Dermis microvascular lymphatic vessel endothelial cell (primary cell): ENCODE measurements around the gene INSC. TPM values are rescaled to one million over a fixed set of nuclear protein-coding genes. Genes with fewer than 3 reads are reported as not detected.

ENCODE experiments used
- DNase-seq, 2 donors: peaks; one replicate each; pipeline versions ENCODE4 v3.0.0 to v3.0.0-alpha.2; 2010; ENCODE audit warnings: low read depth in 2 of 2
- total RNA-seq: library from RNA; depleted of rRNA; stranded (reverse); fragments of >200 nt; gene quantifications from 2 replicates; pipeline ENCODE4 v1.2.1, GENCODE V29; 2014

Gene INSC
- total RNA-seq, 1 donor from 2014 or later, result not detected

DNA sequence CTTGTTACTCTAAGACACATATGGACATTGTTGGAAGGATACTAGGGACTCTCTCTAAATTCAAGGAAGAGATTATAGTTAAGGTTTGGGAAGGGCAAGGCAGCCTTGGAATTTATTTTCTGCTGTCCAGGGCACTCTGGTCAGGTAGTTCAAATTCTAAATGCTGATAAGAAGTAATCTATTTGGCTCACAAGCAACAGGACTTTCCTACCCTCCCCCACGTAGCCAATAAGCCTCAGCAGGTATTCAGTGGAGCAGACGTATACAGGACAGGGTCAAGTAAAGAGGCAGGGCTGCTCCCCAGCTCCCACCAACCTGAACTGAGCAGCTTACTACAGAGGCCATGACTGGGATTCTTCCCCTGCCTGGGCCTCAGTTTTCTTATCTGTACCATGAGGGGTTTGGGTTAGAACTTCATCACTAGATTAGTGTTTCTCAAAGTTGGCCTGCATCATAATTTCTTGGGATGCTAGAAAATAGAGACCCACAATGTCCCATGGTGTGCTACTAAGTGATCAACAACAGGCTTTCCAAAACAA, 6.1 kb upstream of the INSC start:
- DNase-seq, result no peak

DNA sequence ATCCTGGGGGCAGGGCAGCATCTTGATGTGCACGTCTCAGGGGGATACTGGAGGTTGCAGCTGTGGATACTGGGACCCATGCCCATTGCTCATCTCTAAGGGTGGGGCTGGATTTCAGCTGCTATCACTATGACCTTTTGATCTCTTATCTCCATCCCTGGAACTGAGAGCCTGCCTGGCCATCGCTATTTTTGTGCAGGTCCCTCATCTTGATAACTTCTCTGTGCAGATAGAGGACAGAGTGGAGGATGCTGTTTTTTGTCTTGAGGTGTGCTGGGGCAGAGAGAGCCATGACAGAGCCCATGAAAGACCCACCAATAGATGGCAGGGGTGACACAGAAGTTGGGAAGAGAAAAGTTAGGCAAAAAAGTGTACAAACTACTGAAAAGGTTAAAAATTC, 5.1 kb upstream of the INSC start:
- no peak for DNase-seq

DNA sequence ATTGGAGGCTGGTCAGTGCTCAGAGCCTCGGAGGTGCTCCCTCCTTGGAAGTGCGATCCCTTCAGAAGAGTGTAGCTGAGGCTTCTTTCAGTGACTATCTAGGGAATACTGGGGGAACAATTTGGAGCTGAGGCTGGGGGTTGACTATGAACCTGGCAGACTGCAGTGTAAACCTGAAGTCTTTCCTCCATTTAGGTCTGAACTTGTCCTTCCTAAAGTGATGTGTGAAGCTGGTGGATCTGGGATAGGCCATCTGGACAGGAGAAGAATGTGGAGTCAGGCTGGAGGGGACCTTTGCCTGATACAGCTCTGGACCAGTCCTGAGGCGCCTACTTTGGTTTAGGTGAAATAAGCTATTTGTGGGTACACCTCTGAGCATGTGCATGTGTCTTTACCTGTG, 3.5 kb upstream of the INSC start:
- no peak for DNase-seq

DNA sequence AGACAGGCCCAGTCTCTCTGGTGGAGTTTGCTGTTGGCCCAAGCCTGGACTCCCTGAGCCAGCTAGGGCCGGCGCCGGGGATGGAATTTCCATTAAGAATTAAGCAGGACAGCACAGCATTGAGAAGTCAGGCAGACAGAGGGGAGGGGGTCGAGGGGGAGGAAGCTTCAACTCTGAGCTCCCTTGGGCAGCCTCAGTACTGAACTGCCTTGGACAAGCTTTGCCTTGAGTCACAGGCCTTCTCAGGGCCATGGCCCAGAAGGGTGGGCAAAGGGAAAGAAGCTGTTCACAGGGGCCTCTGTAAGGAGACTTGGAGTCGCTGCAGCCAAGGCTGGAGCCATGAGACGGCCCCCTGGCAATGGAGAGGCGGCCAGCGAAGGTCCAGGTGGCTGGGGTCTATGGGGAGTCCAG, 2.6 kb upstream of the INSC start:
- DNase-seq, result no peak

DNA sequence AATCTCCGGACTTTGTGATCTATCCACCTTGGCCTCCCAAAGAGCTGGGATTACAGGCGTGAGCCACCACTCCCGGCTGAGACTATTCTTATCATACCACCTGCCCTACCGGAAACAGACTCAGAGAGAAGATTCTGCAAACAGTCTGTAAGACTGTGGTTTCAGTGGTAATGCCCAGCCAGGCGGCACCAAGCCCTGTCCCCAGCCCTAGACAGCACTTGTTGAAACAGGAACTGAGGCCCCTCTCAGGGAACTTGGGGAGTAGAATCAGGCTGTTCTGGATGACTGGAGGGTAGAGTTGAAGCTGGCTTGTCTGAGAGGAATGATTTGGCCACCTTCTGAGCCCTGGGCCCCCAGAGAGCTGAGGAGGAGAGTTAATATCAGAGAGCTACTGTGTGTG, 1.3 kb upstream of the INSC start:
- no peak for DNase-seq

DNA sequence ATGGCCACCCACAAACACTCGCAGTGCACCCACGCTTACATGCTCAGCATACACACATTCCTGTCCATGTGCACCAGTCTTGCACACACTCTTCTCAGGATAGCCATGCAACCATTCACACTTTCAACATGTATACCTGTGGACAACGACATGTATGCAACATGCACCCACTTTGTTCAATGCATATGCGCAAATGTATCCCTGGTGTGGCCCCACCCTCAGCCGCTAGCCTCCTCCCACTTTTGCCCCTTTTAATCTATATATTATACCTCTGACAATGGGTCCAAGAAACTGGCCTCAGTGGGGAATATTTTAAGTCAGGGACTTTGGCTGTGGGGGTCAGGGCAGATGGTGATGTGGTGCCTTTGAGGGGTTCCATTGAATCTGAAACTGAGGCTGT, 963 bp downstream of the INSC start:
- no peak for DNase-seq

DNA sequence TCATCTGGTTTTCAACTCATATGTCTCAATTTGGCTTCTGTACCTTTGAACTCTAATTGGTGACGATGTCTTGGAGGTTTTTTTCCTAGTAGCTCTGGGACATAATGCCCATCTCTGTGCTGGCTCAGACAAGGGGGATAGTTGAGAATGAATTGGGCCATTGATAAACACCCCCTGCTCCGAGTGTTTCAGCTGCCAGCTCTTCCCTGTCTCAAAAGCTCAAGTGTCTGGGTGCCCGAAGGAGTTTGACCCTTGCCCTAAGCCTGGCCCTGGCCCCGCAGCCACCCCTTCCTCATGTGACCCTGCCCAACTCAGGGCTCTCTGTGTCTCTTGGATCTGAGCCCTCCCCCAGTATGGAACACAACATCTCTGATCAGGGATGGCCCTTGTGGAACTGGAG, 3.0 kb downstream of the INSC start:
- DNase-seq, result no peak

DNA sequence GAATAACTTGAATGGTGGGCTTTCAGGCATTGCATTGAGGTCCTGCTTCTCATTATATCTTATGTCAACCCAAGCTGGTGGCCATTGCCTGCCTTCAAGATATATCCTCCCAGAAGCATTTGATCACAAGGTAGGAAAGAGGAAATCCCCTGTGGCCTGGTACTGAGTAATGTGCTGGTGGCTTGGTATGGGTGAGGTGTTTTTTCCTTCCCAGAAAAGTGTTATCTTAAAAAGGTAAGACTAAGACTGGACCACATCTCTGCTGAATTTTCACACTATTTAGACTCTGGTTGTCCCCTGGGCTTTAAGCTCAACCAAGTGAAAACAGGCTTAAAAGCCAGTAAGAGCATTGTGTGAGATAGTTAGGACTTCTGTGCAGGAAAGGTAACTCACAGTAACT, 3.7 kb downstream of the INSC start:
- DNase-seq, result no peak

DNA sequence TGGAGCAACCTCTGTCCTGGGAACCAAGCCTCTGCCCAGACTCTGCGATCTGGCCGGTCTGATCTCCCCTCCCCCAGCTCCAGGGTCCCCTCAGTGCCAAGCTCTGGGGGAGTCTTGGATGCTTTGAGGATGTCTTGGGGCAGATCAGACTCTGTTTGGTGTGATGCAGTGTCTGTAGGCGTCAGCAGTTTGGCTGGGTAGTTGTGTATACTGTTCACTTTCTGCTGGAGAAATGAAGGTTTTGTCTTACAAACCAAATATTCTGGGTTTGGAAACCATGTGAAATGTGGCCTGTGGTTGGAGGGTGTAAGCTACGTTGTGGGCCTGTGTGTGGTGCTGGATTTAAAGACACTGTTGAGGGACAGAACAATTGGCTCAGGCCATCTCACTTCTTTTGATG, 4.6 kb downstream of the INSC start:
- no peak for DNase-seq

DNA sequence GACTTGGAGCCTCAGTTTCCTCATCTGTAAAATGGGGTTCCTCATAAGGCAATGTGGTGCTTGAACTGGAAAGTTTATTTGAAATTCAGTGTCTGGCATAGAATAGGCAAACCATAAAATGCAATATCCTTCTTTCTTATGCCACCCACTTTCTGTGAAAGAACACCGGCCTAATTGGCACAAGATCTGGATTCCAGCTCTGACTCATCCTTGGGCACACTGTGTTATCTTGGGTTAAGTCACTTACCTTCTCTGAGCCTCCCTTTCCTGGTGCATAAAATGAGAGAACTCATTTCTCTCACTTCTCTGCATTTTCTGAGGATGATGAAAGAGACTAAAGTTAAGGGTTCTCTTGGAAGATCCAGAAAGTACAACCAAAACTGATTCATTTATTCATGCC, 5.1 kb downstream of the INSC start:
- no peak for DNase-seq

DNA sequence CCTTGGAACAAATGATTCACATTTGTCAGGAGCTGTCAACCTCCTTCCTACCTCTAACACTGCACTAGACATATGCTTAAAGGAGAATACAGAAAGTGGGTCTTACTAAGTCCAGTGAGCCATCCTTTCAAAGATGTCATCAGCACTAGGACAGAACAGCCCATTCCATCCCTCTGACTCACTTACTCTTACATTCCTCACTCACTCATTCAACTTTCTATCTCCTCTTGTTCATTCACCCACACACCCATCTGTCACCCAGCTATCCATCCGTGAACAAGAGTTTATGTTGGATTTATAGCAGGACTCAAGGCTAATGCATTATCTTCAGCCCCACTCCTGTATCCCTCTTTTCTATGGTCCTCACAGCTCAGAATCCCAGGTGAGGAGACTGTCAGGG, 9.1 kb downstream of the INSC start:
- DNase-seq, result peak in 1 of 2 donors; percentile 6

DNA sequence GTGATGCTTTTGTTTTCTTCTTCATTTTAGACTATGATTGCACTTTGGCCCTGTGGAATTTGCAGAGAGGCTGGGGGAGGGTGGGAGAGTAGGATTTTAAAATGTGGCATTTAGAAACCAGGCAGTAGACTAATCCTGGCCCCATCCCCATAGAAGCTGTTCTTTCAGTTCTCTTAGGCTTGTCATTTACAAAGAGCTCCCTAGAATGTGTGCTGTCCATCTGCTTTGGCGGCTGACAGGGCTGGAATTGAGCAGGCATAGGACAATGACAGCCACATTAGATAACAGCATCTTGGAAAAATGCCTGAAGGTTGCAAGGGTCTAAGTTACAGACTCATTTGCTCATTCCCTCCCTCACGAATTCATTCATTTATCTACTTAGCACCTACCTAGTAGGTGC, 9.8 kb downstream of the INSC start:
- no peak for DNase-seq

DNA sequence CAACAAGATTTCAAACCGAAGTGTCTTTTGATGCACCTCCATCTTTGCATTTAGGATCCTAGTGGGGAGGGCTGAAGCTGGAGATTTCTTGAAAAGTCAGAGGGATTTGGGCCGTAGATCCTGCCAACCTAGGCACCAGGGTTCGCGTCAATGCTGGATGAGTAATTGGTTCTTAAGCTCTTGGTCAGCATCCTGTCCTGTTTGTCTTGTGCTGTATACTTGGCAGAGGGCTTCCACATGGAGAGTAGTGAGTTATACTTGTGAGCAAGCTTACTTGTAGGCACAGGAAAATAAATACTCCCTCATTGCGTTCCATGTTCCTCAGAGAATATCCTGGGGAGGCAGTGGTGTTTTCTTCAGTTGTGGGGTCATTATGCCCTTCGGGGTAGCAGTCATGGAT, 12.6 kb downstream of the INSC start:
- peak in 1 of 2 donors; percentile 16 for DNase-seq

DNA sequence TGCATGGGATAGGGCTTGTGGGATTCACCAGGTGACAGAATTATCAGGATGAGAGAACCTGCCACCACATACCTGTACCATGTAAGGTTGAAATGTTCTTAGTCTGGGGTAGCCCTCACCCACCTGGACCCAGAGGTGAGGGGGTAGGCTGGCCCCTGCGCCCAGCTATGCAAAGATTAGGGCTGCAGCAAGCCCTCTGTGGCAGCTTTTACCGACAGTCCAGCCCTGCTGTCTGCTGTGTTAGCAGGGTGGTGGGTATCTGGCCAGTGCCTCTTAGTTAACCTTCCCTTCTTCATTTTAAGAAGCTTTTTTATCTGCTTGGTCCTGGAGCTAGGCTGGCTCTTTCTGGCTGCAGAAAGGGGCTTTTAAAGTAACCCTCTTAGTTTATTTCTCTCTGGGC, 13.9 kb downstream of the INSC start:
- DNase-seq, result no peak

DNA sequence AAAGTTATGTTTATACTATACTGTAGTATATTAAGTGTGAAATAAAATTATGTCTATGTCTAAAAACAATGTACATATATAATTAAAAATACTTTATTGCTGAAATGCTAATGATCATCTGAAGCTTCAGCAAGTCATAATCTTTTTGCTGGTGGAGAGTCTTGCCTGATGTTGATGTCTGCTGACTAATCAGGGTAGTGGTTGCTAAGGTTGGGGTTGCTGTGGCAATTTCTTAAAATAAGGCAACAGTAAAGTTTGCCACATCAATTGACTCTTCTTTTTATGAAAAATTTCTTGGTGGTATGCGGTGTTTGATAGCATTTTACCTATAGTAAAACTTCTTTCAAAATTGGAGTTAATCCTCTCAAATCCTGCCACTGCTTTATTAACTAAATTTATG, 21.4 kb downstream of the INSC start:
- no peak for DNase-seq

DNA sequence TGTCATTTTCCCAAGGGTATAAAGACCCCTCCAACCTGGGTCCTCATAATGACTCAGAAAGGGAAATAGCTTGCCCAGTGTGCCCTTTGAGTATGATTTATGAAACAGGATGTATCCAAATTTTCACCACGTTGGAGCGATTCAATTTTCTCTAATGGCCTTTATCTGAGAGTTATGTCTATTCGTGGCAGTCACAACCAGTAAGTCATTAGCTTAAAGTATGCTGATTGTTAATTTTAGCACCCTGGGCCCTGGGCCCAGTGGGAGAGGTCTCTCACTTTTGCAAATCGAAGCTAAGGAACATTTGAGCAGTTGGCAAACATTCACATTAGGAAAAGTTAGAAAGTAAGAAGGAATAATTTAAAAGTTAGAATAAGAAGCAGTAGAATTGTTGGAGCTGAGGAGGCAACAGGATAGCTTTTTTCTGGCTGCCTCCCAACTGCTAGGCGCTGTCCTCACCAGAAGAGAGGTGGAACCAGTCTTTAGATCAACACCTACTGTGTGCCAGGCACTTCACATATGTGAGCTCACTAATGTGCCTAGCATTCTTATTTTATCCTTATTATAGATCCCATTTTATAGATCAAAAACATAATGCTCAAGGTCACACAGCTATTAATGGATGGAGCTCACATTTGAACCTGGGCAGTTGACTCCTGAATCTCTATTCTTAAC, 24.5 kb downstream of the INSC start:
- DNase-seq, result no peak

DNA sequence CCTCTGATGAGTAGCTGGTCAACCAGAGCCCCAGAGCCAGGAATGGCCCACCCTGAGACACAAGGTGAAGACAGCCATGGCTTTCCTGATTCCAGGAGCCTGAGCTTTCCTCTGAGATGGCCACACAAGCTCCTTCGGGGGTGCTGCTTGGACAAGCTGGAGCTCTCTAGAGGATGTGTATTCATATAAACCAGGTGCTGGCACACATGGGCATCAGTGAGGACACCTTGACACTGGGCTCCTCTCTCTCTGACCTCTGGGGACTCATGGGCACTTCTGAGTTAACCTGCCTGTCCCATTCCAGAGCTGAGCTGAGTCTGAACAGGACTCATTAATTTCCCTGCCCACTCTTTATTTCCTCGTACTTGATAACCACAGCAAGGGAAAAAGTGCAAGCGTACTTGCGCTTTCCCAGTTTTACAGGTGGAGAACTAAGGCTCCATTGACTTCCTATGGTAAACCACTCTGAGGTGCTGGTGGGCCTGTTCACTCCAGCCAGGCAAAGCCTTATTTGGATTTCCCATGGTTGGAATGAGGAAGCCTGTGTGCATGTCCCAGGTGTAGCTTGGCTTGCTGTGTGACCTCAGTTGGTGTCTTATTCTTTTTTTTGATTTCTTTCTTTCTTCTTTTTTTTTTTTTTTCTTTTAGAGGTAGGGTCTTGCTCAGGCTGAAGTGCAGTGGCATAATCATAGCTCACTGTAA, 25.4 kb downstream of the INSC start:
- DNase-seq, result no peak

DNA sequence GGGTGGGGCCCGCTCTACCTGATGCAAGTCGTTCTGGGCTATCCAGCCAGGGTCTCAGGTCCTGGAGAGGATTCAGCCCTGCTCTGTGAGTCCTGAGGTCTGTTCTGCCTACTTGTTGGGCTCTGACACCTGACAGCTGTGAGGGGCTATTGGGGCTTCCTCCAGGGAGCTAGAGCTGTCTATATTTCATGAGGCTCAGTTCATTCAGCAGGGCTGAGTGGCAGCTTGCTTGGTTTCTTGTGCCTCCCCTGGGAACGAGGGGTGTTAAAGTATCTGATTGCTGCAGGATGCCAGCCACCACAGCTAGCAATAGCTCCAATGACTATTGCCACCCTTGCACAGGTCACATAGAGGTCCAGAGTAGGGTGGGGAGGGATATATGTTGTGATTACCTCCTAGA, 26.7 kb downstream of the INSC start:
- no peak for DNase-seq

DNA sequence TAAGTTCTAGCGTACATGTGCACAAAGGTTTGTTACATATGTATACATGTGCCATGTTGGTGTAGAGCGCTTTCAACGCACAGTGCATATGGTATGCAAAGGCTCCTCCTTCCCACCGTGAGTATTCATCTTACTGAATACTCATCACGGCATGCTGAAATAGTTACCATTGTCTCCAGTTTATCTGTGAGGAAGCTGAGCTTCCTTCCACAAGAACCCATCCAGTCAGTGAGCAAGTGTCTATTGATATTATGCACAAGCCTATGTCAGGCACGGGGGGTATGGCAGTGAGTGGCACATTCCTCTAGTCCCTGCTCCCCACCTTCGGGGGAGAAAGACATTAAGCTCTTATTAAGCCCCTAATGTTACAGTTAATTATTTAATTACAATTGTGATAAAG, 28.1 kb downstream of the INSC start:
- DNase-seq, result no peak

DNA sequence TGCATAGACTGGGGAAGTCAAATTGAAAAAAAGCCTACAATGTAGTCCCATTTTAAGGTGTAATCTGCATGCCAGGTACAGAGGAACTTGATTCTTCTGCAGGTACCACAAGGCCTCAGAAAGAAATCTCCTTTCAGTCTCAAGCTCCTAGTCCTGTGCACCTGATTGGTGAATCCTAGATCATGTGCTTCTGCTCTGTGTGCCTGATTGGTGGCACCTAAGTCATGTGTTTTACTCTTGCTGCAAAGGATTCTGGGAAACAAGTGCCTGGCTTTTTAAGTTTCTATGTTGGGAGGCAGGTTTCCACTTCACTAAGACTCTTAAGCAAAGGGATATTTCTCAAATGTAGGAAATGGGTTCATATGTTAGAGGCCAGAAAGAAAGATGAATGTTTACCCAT, 29.1 kb downstream of the INSC start:
- DNase-seq, result no peak

DNA sequence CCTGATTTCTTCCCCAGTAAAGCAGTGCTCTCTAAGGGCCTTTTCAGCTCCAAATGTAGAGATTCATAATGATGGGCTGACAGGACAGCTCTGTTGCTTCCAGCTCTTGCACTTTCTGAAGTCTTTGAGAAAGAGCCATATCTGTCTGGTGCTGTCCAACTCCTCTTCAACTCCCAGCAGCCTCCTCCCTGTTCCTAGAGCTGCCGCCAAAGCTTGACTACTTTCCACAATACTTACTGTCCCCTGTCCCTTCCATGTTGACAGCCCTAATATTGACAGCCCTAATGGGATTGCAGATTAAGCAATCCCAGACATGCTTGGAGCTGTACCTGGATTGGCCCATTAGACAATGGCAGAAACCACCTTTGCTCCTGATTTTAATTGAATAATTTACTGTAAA, 29.6 kb downstream of the INSC start:
- DNase-seq, result no peak

DNA sequence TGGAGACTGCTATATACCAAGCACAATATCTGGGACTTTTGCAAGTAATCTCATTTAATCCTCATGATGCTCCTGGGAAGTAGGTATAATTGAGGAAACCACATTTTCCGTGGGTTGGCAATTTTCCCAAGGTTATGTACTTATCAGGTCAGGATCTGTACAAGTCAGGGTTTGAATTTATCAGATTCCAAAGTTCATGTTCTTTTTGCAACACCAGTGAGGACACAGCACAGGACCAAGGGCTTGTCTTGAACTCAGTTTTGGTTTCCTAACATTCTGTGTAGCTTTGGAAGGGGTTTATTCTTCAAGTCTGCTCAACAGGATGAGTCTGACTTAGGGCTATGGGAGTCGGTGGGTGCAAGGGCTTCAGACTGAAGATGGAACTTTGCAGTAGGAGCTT, 30.4 kb downstream of the INSC start:
- no peak for DNase-seq

DNA sequence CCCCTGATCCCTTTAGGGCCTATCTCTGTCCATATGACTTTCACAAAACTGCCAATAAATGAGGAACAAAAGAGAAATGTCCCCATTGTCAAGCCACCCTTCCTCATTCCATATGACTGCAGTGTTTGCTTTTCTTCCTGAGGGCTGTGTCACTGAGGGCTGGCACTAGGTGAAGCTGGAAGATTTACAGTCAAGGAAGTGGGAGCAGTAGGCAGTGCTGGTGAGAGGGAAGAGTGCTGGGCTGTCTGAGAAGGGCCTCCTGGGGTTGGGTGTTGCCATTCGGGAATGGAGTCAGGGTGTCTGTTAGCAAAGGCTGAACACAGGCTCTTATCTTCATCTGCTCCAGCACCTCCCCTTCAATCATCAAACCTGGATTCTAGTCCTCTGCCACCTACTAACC, 30.9 kb downstream of the INSC start:
- DNase-seq, result no peak
